Body of pancreas (tissue), 4 donors: ENCODE results near the gene PALLD. TPM values are rescaled to one million over a fixed set of nuclear protein-coding genes. Genes with fewer than 3 reads are reported as not detected.
A peak's percentile ranks its signal among the peaks of the same experiment; 100 is the strongest.

Experiments
- ATAC-seq: fragments of 150-250 bp; one replicate; pipeline ENCODE4 v1.9.1; 2016
- DNase-seq, 4 donors: peaks; one replicate each; pipeline ENCODE4 v3.0.0-alpha.2; 2019
- H3K27ac ChIP-seq, 4 donors: fragments of 200-600 bp; sonication (generic); 1 replicate in 3 of 4; 2 replicates in 1 of 4; pipeline versions ENCODE4 v1.5.1 to v1.6.1; 2016 to 2019; ENCODE audit warnings: mild to moderate bottlenecking in 1 of 4, mixed read lengths in 1 of 4, moderate library complexity in 1 of 4
- H3K27me3 ChIP-seq, 2 donors: fragments of 200-600 bp; sonication (generic); one replicate each; pipeline ENCODE4 v1.6.0; 2016; ENCODE audit warnings: mild to moderate bottlenecking in 1 of 2
- H3K36me3 ChIP-seq, 2 donors: fragments of 200-600 bp; sonication (generic); replicated peaks in 1 of 2; 2 replicates each; pipeline ENCODE4 v1.5.1; 2016; ENCODE audit warnings: low read depth in 2 of 2; ENCODE audit not compliant: insufficient read depth in 1 of 2
- H3K4me1 ChIP-seq: fragments of 200-600 bp; sonication (generic); one replicate; pipeline ENCODE4 v1.6.0; 2016
- H3K4me3 ChIP-seq, 2 donors: fragments of 200-600 bp; sonication (generic); 1 replicate in 1 of 2; 2 replicates in 1 of 2; pipeline ENCODE4 v1.5.1; 2016 to 2019
- H3K9me3 ChIP-seq, 3 donors: fragments of 200-600 bp; sonication (generic); 1 replicate in 2 of 3; 2 replicates in 1 of 3; pipeline ENCODE4 v1.5.1; 2016
- CTCF ChIP-seq, 7 experiments: fragments of 450-650 bp in 4 of 7; fragments of 200-600 bp in 3 of 7; sonication (generic) in 3 of 7; IDR thresholded peaks; one replicate each; pipeline ENCODE4 v1.5.1; 2016 to 2019; ENCODE audit warnings: antibody characterized with exemption in 7 of 7
- POLR2A ChIP-seq, 3 donors: fragments of 450-650 bp; IDR thresholded peaks; one replicate each; pipeline ENCODE4 v1.6.1; 2016; ENCODE audit warnings: antibody characterized with exemption in 3 of 3, mild to moderate bottlenecking in 2 of 3
- WGBS, 2 donors: methylation state at CpG; one replicate each; pipeline ENCODE4 v1.1.5; 2017; 5-methylcytosine and 5-hydroxymethylcytosine counted together
- intact Hi-C: fragments of 100-400 bp; cut with DNase I; formaldehyde crosslinking; loops from one replicate; pipeline ENCODE4 v1.15.1; 2023
- total RNA-seq, 2 donors: library from RNA; depleted of rRNA; stranded (reverse); fragments of >200 nt; gene quantifications; one replicate each; pipeline ENCODE4 v1.1.0, GENCODE V29; 2016

PALLD gene
- total RNA-seq, 2 donors from 2014 or later, result 46.8 to 52.4 TPM

- no peak overlapping the region for H3K4me3 ChIP-seq
- 83 to 90% methylated on average over 9 of the region's 9 CpGs for WGBS, 2 donors
- no peaks in the 10 kb centered on the region for H3K27me3 ChIP-seq
- TF ChIP-seq POLR2A (IDR thresholded peaks at IDR 0.05), result no peak
- no peak for TF ChIP-seq CTCF (IDR thresholded peaks at IDR 0.05)
- H3K36me3 ChIP-seq, result no peaks in the 10 kb centered on the region
- no peaks in the 10 kb centered on the region for H3K9me3 ChIP-seq
- ATAC-seq, result no peak
- H3K27ac ChIP-seq, result no peak overlapping the region
- H3K4me1 ChIP-seq, result no peaks in the 10 kb centered on the region
- DNase-seq, result no peak
- intact Hi-C loops, result no loop called here
These were observed 363.2 kb downstream of the PALLD start for GRCh38 chr4:168859888-168860694.

DNA sequence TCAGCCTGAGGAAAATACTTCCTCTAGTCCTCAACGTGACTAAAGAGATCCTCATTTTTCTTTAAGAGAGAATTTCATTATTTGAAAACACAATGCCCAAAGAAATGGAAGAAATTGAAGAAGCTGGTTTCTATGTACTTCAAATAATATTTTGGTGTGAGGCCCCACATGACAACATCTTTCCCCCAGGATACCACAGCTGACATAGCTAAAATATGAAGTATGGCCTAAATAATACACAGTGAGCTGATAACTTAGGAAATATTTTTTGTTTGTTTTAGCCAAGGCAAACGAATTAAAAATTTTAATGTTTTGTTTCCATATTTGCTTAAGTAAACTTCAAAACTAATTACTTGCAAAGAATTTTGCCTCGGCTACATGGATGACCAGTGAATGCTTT lies 364.0 kb downstream of the PALLD start:
- ATAC-seq, result no peak
- Histone ChIP-seq H3K9me3 (no peaks in the 10 kb centered on the region), H3K27me3 (no peaks in the 10 kb centered on the region), H3K27ac (no peak overlapping the region), H3K4me1 (no peaks in the 10 kb centered on the region), H3K36me3 (no peaks in the 10 kb centered on the region), H3K4me3 (no peak overlapping the region)
- 58 to 63% methylated on average over 3 of the region's 3 CpGs for WGBS, 2 donors
- intact Hi-C loops, result no loop called here
- TF ChIP-seq POLR2A (IDR thresholded peaks at IDR 0.05) (no peak), CTCF (IDR thresholded peaks at IDR 0.05) (no peak)
- DNase-seq, result no peak

DNA sequence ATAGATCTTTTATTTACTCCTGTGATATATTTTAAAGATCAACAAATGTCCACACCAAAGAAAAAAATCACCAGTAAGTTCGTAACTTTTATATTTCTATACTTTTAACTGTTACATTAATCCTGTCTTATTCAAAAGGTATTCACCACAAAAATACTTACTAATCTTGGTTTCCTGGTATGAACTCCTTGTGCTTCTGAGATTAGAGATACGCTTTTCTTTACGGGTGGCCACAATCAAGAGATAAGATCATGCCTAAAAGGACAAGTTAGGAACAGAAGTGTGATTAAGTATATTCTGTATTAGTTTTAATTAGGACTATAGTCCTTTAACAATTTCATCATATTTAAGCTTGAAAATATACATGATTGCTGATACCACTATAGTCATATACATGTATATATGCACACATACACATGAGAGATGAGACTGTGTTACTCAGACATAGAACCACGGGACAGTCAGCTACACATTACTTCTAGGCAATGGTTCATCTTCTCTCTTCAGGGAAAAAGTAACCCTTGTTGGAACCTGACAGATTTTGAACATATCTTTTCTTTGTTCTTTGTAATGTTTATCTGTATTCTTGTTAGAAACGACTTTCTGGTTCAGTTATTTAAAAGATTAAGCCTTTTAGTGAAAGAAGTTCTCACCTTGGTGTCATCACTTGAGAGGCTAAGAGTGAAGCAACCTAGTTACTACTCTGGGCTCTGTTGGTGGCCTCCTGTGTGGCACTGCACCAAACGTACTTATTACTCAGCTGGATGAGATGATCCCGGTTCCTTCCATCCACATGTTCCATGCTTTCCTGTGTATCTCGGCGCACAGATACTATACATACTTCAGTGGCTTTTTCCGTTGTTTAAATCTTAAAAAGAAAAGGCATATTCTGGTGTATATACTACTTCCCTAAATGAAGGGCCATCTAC lies 367.1 kb downstream of the PALLD start:
- H3K9me3 ChIP-seq, result no peaks in the 10 kb centered on the region
- no peaks in the 10 kb centered on the region for H3K27me3 ChIP-seq
- no peak overlapping the region for H3K27ac ChIP-seq
- ATAC-seq (no peak), DNase-seq (no peak)
- H3K36me3 ChIP-seq, result no peaks in the 10 kb centered on the region
- no peak overlapping the region for H3K4me3 ChIP-seq
- no peak for TF ChIP-seq CTCF (IDR thresholded peaks at IDR 0.05)
- TF ChIP-seq POLR2A (IDR thresholded peaks at IDR 0.05), result no peak
- WGBS, 2 donors, result 68 to 73% methylated on average over 10 of the region's 10 CpGs
- no peaks in the 10 kb centered on the region for H3K4me1 ChIP-seq
- intact Hi-C loops, result no loop called here

DNA sequence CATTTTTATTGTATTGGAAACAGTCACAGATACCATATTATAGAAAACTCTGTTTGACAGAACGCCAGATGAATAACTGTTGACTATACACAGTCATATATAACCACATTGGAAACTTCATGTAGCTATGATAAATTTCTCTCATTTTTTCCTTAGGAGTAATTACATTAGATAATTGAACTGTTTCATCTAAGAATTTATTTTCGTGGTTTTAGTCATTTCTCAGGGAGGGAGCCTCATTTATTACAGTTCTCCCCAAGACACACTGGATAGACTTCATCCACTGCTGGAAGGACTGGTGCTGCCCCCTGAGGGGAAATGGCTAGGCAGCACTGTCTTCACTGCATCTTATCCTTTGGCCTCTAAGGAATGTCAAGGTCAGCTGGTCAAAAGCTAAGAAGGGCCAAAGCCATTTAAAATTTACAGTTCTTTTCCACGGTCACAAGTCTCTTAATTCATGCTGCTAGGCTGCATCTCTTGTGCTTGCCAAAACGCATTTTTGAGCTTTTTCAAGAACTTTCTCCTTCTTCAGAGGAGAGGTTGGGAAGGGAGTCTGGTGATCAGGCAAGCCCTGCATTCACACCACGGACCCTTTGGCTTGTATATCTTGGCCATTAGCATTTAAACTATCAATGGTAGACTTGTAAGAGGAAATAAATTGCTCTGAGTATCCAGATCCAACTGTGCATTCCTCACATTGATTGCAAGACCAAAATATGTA lies 368.1 kb downstream of the PALLD start:
- no peak overlapping the region for H3K4me3 ChIP-seq
- peak; percentile 27 for ATAC-seq
- H3K9me3 ChIP-seq, result no peaks in the 10 kb centered on the region
- no peaks in the 10 kb centered on the region for H3K27me3 ChIP-seq
- H3K27ac ChIP-seq, result no peak overlapping the region
- TF ChIP-seq CTCF (IDR thresholded peaks at IDR 0.05) (no peak), POLR2A (IDR thresholded peaks at IDR 0.05) (no peak)
- no peaks in the 10 kb centered on the region for H3K4me1 ChIP-seq
- WGBS, 2 donors, result 69 to 70% methylated on average over 5 of the region's 5 CpGs
- no peak for DNase-seq
- no peaks in the 10 kb centered on the region for H3K36me3 ChIP-seq
- intact Hi-C loops, result no loop called here
